SK-N-SH (cell line): ENCODE measurements around the gene KLHL40.

ENCODE experiments used
- GABPA ChIP-seq: IDR thresholded peaks from 2 replicates; pipeline ENCODE4 v1.4.0; 2012; ENCODE audit warnings: low read depth, mild to moderate bottlenecking
- POLR2AphosphoS5 ChIP-seq: IDR thresholded peaks from 2 replicates; pipeline ENCODE4 v1.6.1; 2012; ENCODE audit warnings: low read depth, low read length
- RCOR1 ChIP-seq: fragments of 150-350 bp; IDR thresholded peaks from 2 replicates; pipeline ENCODE4 v1.6.1; 2017; ENCODE audit warnings: antibody characterized with exemption, low read length
- SIN3A ChIP-seq: IDR thresholded peaks from 2 replicates; pipeline ENCODE4 v1.6.1; 2012; ENCODE audit warnings: low read depth, mild to moderate bottlenecking, low read length, moderate library complexity, borderline replicate concordance
- TCF12 ChIP-seq: IDR thresholded peaks from 2 replicates; pipeline ENCODE4 v1.4.0; 2012
- TF ChIP-seq, protein P1 (sequence below): fragments of 200-600 bp; sonication (generic); IDR thresholded peaks from 2 replicates; pipeline ENCODE4 v1.6.1; 2017; ENCODE audit warnings: antibody characterized with exemption, mild to moderate bottlenecking, moderate library complexity

GRCh38 chr3:42666577-42666998 is 18.7 kb upstream of the KLHL40 start:
- TF ChIP-seq GABPA = no peak
- TF ChIP-seq POLR2AphosphoS5 = no peak
- no peak for TF ChIP-seq TCF12
- TF ChIP-seq, protein P1, sequence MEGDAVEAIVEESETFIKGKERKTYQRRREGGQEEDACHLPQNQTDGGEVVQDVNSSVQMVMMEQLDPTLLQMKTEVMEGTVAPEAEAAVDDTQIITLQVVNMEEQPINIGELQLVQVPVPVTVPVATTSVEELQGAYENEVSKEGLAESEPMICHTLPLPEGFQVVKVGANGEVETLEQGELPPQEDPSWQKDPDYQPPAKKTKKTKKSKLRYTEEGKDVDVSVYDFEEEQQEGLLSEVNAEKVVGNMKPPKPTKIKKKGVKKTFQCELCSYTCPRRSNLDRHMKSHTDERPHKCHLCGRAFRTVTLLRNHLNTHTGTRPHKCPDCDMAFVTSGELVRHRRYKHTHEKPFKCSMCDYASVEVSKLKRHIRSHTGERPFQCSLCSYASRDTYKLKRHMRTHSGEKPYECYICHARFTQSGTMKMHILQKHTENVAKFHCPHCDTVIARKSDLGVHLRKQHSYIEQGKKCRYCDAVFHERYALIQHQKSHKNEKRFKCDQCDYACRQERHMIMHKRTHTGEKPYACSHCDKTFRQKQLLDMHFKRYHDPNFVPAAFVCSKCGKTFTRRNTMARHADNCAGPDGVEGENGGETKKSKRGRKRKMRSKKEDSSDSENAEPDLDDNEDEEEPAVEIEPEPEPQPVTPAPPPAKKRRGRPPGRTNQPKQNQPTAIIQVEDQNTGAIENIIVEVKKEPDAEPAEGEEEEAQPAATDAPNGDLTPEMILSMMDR = no peak
- no peak for TF ChIP-seq SIN3A
- TF ChIP-seq RCOR1 = no peak
